Measurements from ENCODE around the gene SSB. TPM values are rescaled to one million over a fixed set of nuclear protein-coding genes. Genes with fewer than 3 reads are reported as not detected.
A peak's percentile ranks its signal among the peaks of the same experiment; 100 is the strongest.

Gene SSB
- total and polyA plus RNA-seq, 2 experiments from 2014 or later = 90.7 to 235 TPM

DNA sequence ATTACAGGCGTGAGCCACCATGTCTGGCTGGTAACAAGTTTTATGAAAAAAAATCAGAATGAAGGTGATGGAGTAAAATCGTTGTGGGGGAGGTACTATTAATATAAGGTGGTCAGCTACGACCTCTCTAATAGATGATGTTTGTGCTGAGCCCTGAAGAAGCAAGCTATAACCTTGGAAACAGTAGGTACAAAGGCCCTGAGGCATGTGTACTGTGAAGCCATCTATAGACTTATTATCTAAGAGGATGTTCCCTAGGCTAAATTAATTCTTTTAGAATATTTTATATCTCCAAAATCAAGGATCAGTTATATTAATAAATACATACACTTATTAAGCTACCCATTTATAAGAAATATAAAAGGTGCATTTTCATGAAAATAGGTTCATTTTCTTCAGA, 23.3 kb upstream of the SSB start:
- Histone ChIP-seq H3K9me3 (ENCODE audit: low read depth) (no peaks in the 10 kb centered on the region), H3K4me1 (ENCODE audit: low read depth) (no peaks in the 10 kb centered on the region), H3K36me3 (no peaks in the 10 kb centered on the region), H3K27me3 (no peaks in the 10 kb centered on the region), H3K27ac (peak overlapping the region; percentile 65), H3K4me3 (no peak overlapping the region)
- no peak for DNase-seq (ENCODE audit: low read depth in 1 of 2, low spot score in 1 of 2)
- TF ChIP-seq, protein P1, sequence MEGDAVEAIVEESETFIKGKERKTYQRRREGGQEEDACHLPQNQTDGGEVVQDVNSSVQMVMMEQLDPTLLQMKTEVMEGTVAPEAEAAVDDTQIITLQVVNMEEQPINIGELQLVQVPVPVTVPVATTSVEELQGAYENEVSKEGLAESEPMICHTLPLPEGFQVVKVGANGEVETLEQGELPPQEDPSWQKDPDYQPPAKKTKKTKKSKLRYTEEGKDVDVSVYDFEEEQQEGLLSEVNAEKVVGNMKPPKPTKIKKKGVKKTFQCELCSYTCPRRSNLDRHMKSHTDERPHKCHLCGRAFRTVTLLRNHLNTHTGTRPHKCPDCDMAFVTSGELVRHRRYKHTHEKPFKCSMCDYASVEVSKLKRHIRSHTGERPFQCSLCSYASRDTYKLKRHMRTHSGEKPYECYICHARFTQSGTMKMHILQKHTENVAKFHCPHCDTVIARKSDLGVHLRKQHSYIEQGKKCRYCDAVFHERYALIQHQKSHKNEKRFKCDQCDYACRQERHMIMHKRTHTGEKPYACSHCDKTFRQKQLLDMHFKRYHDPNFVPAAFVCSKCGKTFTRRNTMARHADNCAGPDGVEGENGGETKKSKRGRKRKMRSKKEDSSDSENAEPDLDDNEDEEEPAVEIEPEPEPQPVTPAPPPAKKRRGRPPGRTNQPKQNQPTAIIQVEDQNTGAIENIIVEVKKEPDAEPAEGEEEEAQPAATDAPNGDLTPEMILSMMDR (IDR thresholded peaks at IDR 0.05; ENCODE audit: low read depth, low read length) = no peak

DNA sequence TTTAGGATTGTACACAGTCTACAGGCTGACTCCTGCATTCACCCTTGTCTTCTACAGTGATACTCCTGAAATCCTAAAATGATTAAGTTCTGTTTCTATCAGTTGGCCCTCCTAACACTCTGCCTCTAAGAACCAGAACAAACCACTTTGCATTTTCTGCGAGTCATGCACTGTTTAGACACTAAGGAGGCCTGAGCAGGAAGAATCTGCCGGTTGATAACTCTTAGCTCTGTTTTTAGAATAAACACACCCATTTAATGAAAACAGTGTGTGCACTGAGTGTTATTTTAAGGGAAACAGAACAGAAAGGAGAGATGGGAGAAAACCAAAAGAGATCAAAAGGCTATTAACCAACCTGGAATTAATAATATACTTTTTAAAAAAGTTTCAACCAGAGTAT, 22.9 kb upstream of the SSB start:
- TF ChIP-seq, protein P1 (IDR thresholded peaks at IDR 0.05; ENCODE audit: low read depth, low read length) = no peak
- no peaks in the 10 kb centered on the region for H3K36me3 ChIP-seq
- no peaks in the 10 kb centered on the region for H3K27me3 ChIP-seq
- no peak for DNase-seq (ENCODE audit: low read depth in 1 of 2, low spot score in 1 of 2)
- no peaks in the 10 kb centered on the region for H3K4me1 ChIP-seq (ENCODE audit: low read depth)
- H3K4me3 ChIP-seq = no peak overlapping the region
- peak overlapping the region; percentile 65 for H3K27ac ChIP-seq
- no peaks in the 10 kb centered on the region for H3K9me3 ChIP-seq (ENCODE audit: low read depth)

DNA sequence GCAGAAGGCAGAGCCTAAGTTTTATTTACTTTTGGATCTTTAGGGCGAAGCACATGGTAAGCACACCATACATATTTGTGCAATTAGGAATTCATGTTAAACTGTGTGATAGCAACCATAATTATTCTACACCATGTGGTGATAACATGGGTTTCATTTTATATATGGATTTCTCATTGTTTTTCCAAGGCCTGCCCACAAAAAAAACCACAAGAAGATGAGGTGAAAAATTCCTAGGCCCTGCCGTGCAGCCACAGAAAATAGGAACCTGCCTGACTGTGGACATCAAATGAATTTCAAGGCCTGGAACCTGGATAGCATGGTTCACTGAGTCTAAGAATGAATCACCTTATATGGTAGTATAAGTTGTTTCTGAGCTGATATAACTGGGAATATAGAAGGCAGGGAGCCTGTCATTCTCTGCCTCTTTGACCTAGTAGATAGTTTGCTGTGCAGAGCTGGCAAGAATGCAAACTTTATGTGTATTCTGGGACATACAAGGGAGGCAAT, 22.4 kb upstream of the SSB start:
- TF ChIP-seq, protein P1 (IDR thresholded peaks at IDR 0.05; ENCODE audit: low read depth, low read length) = no peak
- no peak for DNase-seq (ENCODE audit: low read depth in 1 of 2, low spot score in 1 of 2)

DNA sequence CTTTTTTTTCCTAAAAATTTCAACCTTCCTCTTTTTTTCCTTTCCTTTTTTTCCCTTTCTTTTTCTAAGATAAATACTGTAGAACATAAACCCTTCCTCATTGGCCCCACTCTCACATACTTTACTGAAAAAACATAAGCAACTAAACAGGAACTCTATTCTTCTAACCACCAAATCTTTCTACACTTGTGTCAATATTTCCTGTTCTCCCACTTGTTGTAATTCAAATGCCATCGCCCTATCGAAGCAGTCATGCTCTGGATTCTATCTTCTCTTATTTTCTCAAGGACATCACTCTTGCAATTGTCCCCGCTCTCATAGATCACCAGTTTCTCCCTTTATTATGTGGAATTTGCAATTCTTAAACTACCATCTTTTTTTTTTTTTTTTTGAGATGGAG, 20.2 kb upstream of the SSB start:
- Histone ChIP-seq H3K27ac (no peak overlapping the region), H3K4me3 (no peak overlapping the region), H3K9me3 (ENCODE audit: low read depth) (no peaks in the 10 kb centered on the region), H3K4me1 (ENCODE audit: low read depth) (no peaks in the 10 kb centered on the region), H3K36me3 (no peaks in the 10 kb centered on the region), H3K27me3 (no peaks in the 10 kb centered on the region)
- no peak for DNase-seq (ENCODE audit: low read depth in 1 of 2, low spot score in 1 of 2)
- TF ChIP-seq, protein P1 (IDR thresholded peaks at IDR 0.05; ENCODE audit: low read depth, low read length) = no peak

More for the DNA sequence above, 22.4 kb upstream of the SSB start:
- Histone ChIP-seq H3K27me3 (no peaks in the 10 kb centered on the region), H3K4me3 (no peak overlapping the region), H3K4me1 (ENCODE audit: low read depth) (no peaks in the 10 kb centered on the region), H3K36me3 (no peaks in the 10 kb centered on the region), H3K9me3 (ENCODE audit: low read depth) (no peaks in the 10 kb centered on the region), H3K27ac (peak overlapping the region; percentile 65)

DNA sequence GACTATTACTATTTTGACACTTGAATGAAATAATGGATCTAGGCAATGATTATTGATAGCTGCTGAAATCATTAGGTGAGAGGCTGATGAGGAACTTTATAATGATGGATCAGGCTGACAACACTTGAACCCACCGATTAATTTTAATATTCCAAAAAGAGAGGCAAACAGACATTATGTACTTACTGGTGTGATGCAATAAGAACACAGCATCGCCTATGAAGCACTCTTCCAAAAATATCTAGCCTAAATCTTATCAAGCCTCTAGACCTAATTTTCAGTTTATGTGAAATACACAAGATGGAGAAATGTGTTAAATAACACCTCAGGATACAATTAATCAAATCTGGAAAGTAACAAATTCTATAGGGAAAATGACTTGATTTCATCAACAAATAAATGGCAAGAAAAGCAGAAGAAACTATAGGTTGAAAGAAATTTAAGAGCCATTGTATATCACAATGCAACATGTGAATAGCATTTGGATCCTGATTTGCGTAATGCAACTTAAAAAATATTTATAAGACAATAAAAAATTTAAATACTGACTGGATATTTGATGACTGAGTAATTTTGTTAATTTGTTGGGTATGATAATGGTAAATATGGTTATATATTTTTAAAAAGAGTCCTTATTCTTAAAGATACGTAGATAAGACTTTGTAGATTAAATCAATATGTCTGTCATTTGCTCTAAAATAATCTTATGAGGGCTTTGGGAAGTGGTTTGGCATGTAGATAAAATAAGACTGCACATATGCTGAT, 17.2 kb upstream of the SSB start:
- H3K27me3 ChIP-seq = no peaks in the 10 kb centered on the region
- no peaks in the 10 kb centered on the region for H3K36me3 ChIP-seq
- no peak for DNase-seq (ENCODE audit: low read depth in 1 of 2, low spot score in 1 of 2)
- H3K4me3 ChIP-seq = no peak overlapping the region
- H3K9me3 ChIP-seq (ENCODE audit: low read depth) = no peaks in the 10 kb centered on the region
- TF ChIP-seq, protein P1 (IDR thresholded peaks at IDR 0.05; ENCODE audit: low read depth, low read length) = no peak
- no peak overlapping the region for H3K27ac ChIP-seq
- no peaks in the 10 kb centered on the region for H3K4me1 ChIP-seq (ENCODE audit: low read depth)

All from cardiac muscle cell (in vitro differentiated cells and primary cell).